PFSK-1 (cell line): ENCODE measurements around the gene LAD1.

ENCODE experiments used
- FOXP2 ChIP-seq: optimal IDR thresholded peaks from 2 replicates; pipeline ENCODE3; 2011; ENCODE audit warnings: borderline replicate concordance, control low read depth, inconsistent platforms; ENCODE audit not compliant: insufficient read depth; ENCODE audit errors: extremely low read length, extremely low read depth
- POLR2AphosphoS5 ChIP-seq: IDR thresholded peaks from 2 replicates; pipeline ENCODE4 v1.6.1; 2012; ENCODE audit warnings: low read depth, mild to moderate bottlenecking, control low read depth, low read length, moderate library complexity
- SIN3A ChIP-seq: IDR thresholded peaks from 2 replicates; pipeline ENCODE4 v1.6.1; 2012; ENCODE audit warnings: mild to moderate bottlenecking, low read length, moderate library complexity, borderline replicate concordance; ENCODE audit not compliant: insufficient read depth
- TAF1 ChIP-seq: IDR thresholded peaks from 2 replicates; pipeline ENCODE4 v1.6.1; 2012; ENCODE audit warnings: low read length, control low read depth, borderline replicate concordance; ENCODE audit not compliant: insufficient read depth
- TF ChIP-seq, protein P1 (sequence below), 2 experiments: IDR thresholded peaks; 2 replicates each; pipeline versions ENCODE4 v1.6.1 to v1.8.0; 2011 to 2012; ENCODE audit warnings: low read depth in 2 of 2, low read length in 2 of 2, control low read depth in 1 of 2, inconsistent platforms in 1 of 2, mild to moderate bottlenecking in 1 of 2, moderate library complexity in 1 of 2; ENCODE audit not compliant: insufficient read depth in 1 of 2

The LAD1 gene

GRCh38 chr1:201361652-201362504 lies 37.2 kb downstream of the LAD1 start:
- no peak for TF ChIP-seq SIN3A
- no peak for TF ChIP-seq FOXP2
- TF ChIP-seq, protein P1, sequence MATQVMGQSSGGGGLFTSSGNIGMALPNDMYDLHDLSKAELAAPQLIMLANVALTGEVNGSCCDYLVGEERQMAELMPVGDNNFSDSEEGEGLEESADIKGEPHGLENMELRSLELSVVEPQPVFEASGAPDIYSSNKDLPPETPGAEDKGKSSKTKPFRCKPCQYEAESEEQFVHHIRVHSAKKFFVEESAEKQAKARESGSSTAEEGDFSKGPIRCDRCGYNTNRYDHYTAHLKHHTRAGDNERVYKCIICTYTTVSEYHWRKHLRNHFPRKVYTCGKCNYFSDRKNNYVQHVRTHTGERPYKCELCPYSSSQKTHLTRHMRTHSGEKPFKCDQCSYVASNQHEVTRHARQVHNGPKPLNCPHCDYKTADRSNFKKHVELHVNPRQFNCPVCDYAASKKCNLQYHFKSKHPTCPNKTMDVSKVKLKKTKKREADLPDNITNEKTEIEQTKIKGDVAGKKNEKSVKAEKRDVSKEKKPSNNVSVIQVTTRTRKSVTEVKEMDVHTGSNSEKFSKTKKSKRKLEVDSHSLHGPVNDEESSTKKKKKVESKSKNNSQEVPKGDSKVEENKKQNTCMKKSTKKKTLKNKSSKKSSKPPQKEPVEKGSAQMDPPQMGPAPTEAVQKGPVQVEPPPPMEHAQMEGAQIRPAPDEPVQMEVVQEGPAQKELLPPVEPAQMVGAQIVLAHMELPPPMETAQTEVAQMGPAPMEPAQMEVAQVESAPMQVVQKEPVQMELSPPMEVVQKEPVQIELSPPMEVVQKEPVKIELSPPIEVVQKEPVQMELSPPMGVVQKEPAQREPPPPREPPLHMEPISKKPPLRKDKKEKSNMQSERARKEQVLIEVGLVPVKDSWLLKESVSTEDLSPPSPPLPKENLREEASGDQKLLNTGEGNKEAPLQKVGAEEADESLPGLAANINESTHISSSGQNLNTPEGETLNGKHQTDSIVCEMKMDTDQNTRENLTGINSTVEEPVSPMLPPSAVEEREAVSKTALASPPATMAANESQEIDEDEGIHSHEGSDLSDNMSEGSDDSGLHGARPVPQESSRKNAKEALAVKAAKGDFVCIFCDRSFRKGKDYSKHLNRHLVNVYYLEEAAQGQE (IDR thresholded peaks at IDR 0.05; ENCODE audit: insufficient read depth in 1 of 2, low read depth in 2 of 2, low read length in 2 of 2), result no peak
- no peak for TF ChIP-seq TAF1
- TF ChIP-seq POLR2AphosphoS5, result no peak

DNA sequence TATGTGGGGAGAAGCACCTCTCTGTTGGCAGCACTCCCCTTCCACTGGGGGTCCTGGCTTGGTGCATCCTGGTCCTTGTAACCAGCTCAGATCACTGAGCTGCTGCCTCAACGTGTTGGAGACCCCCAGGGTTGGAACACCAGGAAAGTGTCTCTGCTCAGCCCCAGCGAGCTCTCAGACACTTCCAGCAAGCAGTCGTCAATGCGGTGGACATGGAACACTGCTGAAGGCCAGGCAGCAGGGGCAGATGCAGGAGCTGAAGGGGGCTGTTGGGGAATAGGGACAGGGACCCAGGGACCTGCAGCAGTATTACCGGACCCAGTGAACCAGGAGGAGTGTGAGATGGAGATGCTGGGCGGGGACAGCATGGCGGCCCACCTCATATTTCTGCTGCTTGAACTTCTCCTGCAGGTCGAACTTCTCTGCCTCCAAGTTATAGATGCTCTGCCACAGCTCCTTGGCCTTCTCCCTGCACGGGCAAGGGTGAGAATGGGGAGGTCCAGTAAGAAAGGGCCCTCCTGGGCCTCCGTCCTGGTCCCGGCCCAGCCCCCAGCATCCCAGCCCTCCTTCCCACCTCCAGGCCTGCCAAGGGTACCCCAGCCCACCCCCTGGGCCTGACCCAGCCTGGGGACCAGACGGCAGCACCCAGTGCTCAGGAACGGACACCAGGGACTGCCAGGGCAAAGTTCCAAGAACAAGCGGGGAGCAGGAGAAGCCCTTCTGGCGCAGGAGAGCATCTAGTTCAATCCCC lies 38.0 kb downstream of the LAD1 start:
- TF ChIP-seq TAF1 (no peak), POLR2AphosphoS5 (no peak), FOXP2 (no peak), SIN3A (no peak)
- TF ChIP-seq, protein P1 (IDR thresholded peaks at IDR 0.05; ENCODE audit: insufficient read depth in 1 of 2, low read depth in 2 of 2, low read length in 2 of 2), result no peak

- TF ChIP-seq FOXP2 (no peak), TAF1 (no peak), SIN3A (no peak), POLR2AphosphoS5 (no peak)
- TF ChIP-seq, protein P1 (IDR thresholded peaks at IDR 0.05; ENCODE audit: insufficient read depth in 1 of 2, low read depth in 2 of 2, low read length in 2 of 2), result no peak
Measured at GRCh38 chr1:201360486-201360885, 38.6 kb downstream of the LAD1 start.

GRCh38 chr1:201359873-201360210 lies 39.3 kb downstream of the LAD1 start:
- no peak for TF ChIP-seq POLR2AphosphoS5
- no peak for TF ChIP-seq TAF1
- TF ChIP-seq FOXP2, result no peak
- TF ChIP-seq, protein P1 (IDR thresholded peaks at IDR 0.05; ENCODE audit: insufficient read depth in 1 of 2, low read depth in 2 of 2, low read length in 2 of 2), result no peak
- no peak for TF ChIP-seq SIN3A
